ENCODE measurements around the gene MOK.
A peak's percentile ranks its signal among the peaks of the same experiment; 100 is the strongest.
"Not testable (repeated sequence)": the region's sequence is repeated elsewhere in the genome, so short reads cannot be mapped to it uniquely, and the experiment has no call there.

MOK gene

GRCh38 chr14:102320671-102321455 is 15.9 kb upstream of the MOK start:
- DNase-seq = no peak

DNA sequence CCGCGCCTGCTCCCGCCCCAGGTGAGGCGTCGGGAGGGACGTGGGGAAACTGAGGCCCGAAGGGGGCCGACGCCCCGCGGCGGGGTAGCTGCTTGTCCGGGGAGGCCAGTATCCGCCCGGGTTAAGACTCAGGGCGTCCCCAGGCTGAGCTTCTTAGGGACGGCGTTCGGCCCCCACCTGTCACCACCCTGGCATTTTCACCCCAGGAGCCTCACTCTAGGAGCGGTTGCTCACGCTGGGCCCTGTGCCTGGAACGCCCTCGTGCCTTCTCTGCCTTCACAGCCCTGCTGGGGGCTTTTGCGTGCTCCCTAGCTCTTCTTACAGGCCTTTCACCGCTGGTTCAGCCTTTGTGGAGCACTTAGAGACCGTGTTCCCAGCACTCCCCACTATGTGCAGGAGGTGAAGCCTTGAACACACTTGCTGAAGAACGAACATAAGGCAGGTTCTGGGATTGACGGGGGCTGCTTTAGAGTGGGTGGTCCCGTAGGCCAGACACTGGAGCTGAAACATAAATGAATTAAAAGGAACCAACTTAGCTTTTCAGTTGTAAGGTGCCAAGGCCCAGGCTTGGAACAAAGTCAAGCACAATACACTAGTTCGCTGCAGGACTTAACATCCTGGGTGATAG is 15.2 kb upstream of the MOK start:
- peak; percentile 63 for DNase-seq

DNA sequence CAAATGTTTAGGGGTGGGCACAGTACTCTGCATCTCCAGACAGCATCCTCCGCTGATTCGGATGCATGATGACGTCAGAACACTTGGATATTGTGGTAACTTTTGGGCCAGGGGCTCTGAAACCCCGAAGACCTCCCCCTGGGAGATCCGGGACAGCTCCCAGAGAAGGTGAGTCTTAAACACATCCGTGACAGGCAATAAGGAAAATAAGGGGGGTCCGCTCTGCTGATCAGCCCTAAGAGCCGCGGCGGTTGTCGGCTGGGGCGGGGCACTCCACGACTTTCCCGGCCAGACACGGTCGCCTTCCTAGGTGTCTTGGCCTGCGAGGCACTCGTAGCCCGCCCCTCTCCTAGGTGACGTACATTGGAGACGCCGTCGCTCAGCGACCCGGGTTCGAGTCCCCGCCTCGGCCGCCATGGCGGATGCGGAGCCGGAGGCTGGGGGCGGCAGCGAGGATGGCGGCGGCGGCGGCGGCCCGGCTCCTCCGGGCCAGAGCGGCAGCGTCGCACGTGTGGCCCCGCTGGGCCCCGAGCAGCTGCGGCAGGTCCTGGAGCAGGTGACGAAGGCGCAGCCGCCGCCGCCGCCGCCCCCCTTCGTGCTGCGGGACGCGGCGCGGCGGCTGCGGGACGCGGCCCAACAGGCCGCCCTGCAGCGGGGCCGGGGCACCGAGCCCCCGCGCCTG is 14.5 kb upstream of the MOK start, which contains the start of gene ZNF839:
Gene ZNF839 (plus strand): TSS at position 396 of the 682 bp plus-strand sequence. CDS start 20 bp downstream, at position 416.
- DNase-seq = peak; percentile 96

DNA sequence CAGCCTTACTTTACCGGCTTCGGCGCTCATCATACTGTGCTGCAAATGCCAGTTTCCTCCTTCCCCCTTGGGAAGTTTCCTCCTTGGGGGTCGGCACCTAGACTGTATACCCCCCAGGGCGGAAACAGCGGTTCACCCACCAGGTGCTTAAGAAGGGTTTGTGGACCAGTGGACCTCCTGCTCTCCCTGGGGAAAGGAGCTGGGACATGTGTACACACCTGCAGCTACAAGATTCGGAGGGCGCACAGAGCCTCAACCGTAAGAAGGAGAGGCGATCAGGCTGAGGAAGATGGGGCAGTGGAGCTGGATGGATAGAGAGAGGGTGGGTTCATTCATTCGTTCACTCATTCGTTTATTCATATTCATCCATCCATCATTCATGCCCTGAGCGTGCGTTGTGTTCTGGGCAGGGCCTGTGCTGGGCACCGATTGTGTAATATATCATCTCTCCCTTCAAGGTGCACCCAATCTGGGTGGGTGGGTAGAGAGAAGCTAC is 13.9 kb upstream of the MOK start:
- DNase-seq = peak; percentile 54

GRCh38 chr14:102317564-102318248 is 12.7 kb upstream of the MOK start:
- DNase-seq = no peak

- peak; percentile 99 for DNase-seq
Measured at GRCh38 chr14:102316743-102317563, 12.0 kb upstream of the MOK start.

DNA sequence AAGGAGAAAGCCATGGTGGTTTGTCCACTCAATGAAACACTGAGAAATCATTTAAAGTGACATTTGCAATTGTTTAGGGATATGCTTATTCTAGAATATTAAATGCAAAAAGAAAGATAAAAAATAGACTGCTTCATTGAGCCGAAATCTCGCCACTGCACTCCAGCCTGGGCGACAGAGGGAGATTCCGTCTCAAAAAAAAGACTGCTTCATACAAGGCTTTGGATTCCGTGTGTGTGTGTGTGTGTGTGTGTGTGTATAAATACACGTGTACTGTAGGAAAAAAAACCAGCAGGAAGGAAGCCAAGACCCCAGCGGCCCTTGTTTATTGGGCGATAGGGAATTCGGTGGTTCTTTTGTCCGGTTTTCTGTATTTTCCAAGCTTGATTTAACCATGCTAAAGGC is 11.4 kb upstream of the MOK start:
- DNase-seq = no peak

GRCh38 chr14:102315121-102315520 is 10.2 kb upstream of the MOK start:
- DNase-seq = no peak

DNA sequence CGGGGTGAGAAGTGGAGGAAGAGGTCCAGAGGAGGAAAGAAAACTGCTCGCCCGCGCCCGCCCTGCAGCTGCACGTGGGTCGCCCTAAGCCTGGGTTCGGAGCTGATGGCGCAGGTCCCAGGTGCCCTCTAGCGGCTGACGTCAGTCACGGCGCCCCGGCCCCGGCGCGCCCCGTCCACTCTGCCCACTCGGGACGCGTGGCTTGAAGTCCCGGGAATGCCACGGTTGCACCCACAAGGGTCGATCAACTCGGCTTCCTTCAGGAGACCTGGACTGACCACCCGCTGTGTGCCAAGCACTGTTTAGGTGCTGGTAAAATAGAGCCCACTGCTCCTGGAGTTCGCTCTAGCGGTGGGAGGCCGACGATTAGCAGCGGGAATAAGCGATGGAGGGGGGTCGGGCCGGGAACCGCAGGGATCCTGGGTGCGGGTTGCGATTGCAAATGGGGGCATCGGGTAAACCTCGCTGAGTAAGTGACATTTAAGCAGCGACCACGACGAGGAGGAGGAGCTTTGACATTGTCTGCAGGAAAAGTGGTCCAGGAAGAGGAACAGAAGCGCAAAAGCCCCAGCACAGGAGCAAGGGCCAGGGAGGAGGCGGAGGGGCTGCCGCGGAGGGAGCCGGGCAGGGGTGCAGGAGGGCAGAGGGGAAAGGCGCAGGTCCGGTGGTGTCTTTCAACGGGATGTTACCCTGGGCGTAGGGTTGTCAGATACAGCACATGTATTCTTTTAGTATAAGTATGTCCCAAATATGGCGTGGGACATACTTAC is 9.5 kb upstream of the MOK start:
- DNase-seq = peak; percentile 91

DNA sequence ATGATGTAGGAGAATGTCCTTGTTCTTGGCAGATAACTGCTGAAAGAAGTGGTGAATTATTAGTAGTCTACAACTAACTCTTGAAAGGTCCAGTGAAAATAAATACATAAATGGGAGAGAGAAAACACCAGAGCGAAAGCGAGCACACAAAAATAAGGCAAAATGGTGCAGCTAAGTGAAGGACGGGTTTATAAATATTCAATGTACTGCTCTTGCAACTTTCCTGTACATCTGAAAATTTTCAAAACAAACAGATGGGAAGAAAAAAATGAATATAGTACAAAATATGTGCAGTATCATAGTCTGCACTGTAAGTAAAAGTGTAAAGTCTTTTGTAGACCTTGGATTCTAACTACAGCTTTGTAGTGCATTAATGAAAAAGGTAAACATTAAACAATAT is 1.3 kb downstream of the MOK start:
- DNase-seq = no peak

DNA sequence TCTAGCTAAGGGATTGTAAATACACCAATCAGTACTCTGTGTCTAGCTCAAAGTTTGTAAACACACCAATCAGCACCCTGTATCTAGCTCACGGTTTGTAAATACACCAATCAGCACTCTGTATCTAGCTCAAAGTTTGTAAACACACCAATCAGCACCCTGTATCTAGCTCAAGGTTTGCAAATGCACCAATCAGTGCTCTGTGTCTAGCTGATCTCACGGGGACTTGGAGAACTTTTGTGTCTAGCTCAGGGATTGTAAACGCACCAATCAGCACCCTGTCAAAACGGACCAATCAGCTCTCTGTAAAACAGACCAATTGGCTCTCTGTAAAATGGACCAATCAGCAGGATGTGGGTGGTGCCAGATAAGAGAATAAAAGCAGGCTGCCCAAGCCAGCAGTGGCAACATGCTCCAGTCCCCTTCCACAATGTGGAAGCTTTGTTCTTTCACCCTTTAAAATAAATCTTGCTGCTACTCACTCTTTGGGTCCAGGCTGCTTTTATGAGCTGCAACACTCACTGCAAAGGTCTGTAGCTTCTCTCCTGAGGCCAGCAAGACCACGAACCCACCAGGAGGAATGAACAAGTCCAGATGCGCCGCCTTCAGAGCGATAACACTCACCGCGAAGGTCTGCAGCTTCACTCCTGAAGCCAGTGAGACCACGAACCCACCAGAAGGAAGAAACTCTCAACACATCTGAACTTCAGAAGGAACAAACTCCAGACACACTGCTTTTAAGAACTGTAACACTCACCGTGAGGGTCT is 6.5 kb downstream of the MOK start:
- DNase-seq = not testable (repeated sequence)

- DNase-seq = no peak
Measured at GRCh38 chr14:102297436-102298170, 7.4 kb downstream of the MOK start.

DNA sequence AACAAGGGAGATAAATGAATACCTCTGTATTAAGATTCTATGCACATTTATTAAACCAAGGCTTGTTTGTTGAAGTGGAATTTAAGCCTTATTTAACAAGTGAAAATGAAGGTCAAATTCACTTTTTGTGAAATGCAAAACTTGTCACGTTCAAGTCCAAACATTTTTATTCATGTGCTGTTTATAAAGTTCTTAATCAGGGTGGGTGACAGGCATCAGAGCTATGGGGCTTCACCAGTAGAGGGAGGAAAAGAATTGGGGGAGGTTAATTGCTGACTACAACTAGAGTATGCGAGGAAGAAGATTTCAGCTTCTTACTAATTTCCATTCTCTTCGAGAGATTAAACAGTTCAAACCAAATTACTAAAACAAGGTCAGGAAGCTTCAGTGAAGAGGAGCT is 9.7 kb downstream of the MOK start:
- no peak for DNase-seq

- no peak for DNase-seq
Measured at GRCh38 chr14:102293781-102294180, 11.2 kb downstream of the MOK start.

- no peak for DNase-seq
Measured at GRCh38 chr14:102292441-102292840, 12.5 kb downstream of the MOK start.

DNA sequence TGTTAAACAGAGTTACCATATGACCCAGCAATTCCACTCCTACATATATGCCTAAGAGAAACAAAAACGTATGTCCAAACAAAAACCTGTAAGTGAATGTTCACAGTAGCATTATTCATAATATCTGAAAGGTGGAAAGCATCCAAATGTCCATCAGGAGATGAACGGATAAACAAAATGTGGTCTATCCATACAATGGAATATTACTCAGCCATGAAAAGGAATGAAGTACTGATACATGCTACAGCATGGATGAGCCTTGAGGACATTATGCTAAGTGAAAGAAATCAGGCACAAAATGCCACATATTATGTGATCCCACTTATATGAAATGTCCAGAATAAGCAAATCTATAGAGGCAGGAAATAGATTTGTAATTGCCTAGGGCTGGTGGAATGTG is 16.8 kb downstream of the MOK start:
- DNase-seq = no peak

DNA sequence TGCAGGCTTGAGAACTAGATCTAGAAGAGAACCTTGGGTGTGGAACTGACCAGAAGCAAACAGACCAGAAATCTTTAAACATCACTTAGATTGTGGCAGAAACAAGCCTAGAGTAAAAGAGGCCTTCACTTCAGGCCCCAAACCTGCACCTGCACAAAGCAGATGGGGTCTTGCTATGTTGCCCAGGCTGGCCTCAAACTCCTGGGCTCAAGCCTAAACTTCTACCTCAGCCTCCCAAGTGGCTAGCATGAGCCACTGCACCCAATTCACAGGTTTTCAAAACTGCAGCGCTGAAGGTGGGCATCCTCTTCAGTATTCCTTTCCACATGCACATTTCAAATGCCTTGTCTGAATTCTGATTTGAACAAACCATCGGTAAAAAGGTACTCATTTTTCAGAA is 19.9 kb downstream of the MOK start:
- no peak for DNase-seq

- no peak for DNase-seq
Measured at GRCh38 chr14:102283631-102284129, 21.3 kb downstream of the MOK start.

DNA sequence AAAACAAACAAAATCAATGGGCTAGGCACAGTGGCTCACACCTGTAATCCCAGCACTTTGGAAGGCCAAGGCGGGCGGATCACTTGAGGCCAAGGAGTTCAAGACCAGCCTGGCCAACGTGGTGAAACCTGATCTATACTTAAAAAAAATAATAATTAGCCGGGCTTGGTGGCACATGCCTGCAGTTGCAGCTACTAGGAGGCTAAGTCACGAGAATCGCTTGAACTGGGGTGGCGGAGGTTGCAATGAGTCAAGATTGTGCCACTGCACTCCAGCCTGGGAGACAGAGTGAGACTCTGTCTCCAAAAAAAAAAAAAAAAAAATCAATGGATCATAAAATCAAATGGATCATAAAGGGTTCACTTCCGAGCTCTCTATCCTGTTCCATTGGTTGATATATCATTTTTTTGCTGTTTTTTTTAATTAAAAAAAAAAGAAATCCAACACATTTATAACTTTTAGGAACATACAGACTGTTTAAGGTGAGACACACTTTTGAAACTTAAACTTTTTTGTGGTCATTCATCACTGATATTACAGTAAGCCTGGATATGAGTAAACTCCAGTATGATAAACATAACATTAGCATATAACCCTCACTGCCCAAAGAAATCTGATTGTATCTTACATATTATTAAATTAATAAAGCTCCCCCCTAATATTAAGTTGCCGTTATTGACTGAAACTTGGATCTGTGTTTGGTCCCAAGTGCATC is 22.1 kb downstream of the MOK start:
- no peak for DNase-seq

Data from right forelimb (tissue), 1 donor.